ENCODE data around the gene TLL1.
A peak's percentile ranks its signal among the peaks of the same experiment; 100 is the strongest.

TLL1 gene

DNA sequence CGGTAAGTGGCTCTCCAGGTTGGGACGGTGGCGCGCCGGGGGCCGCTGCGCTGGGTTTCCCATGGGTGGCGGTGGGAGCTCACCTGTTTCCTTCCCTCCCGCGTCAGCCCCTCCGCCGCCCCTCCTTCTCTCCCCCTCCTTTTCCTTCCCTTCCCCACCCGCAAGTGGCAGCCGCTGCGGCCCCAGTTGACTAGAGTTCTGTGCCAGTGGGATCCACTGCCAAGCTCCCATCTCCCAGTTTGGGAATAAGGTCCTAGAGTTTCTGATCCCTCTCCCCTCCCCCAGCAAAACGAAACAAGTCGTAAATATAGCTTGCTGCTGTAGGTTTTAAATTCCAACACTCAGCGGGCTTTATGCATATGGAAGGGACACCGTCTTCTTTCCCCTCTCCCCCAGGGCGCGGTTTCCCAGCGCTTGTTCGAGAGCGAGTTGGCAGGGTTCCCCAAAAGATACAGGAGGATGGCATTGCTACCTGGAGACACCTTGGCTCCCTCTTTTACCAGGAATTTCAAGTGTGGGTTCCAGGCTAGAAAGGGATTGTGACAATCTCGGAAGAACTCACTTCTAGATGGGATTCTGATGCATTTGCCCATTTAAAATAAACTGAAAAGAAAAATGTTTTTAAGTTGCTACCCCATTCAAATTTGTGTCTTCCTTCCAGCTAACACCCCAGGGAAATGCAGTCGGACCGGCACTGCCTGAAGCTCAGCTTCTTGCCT lies 1.2 kb downstream of the TLL1 start:
- no peak for DNase-seq (ENCODE audit: low read depth, low spot score)
- TF ChIP-seq EZH2 (IDR thresholded peaks at IDR 0.05) (no peak), FOXP2 (optimal IDR thresholded peaks at IDR 0.05; ENCODE audit: control extremely low read depth, extremely low read length, insufficient read depth) (no peak), POLR2AphosphoS5 (IDR thresholded peaks at IDR 0.05; ENCODE audit: borderline replicate concordance, low read depth, low read length) (no peak)
- Histone ChIP-seq H3K36me3 (ENCODE audit: insufficient read depth, low read length) (no peaks in the 10 kb centered on the region), H3K9me3 (ENCODE audit: low read depth, low read length) (no peaks in the 10 kb centered on the region), H3K27ac (no peak overlapping the region), H3K9ac (ENCODE audit: insufficient read length) (no peak overlapping the region), H3K4me3 (peak overlapping the region; percentile 87)

DNA sequence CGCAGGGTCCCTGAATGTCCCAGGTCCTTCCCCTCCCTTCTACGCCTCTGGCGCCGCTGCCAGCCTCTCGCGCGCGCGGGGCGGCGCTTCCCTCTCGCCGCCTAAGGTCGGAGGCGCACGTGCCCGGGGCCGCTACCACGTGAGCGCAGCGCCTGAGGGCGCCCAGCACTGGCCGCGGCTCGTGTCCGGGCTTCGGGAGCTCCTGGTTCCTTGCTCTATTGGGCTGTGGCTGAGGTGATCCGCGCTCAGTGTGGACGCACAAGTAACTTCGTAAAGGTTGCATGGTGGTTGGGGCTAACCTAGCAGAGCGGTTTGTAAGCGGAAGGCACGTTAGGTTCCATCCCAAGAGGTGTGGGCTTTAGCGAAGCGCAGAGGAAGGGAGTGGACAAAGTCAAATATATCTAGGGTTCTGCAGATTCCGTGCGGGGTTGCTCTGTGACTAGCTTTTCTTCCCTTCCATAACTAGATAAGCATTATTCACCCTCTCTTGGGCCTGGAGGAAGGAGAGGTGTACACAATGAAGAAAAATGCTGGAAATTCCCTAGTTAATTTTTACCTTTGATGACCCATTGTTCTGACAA lies 1.8 kb downstream of the TLL1 start:
- no peak for DNase-seq (ENCODE audit: low read depth, low spot score)
- no peaks in the 10 kb centered on the region for H3K9me3 ChIP-seq (ENCODE audit: low read depth, low read length)
- H3K4me3 ChIP-seq, result peak overlapping the region; percentile 87
- TF ChIP-seq FOXP2 (optimal IDR thresholded peaks at IDR 0.05; ENCODE audit: control extremely low read depth, extremely low read length, insufficient read depth) (no peak), EZH2 (IDR thresholded peaks at IDR 0.05) (no peak), POLR2AphosphoS5 (IDR thresholded peaks at IDR 0.05; ENCODE audit: borderline replicate concordance, low read depth, low read length) (no peak)
- no peak overlapping the region for H3K9ac ChIP-seq (ENCODE audit: insufficient read length)
- H3K27ac ChIP-seq, result no peak overlapping the region
- no peaks in the 10 kb centered on the region for H3K36me3 ChIP-seq (ENCODE audit: insufficient read depth, low read length)

DNA sequence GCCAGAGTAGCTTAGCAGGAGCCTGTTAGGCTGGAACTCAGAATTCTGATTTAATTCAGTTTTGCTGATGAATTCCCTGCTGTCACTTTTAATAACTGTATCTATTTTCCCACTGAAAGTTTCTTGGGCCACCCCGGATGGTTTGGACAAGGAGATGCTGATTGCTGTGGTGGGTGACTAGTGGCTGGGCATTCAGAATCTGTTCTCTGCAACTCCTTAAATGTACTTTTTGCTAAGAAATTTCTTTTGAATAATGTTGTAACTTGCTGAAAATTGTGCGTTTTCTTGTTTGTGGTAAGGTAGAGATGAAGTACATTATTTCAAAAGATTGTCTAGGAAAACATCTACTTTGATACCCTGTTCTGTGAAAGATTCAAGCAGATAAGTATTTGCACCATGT lies 2.4 kb downstream of the TLL1 start:
- Histone ChIP-seq H3K9ac (ENCODE audit: insufficient read length) (no peak overlapping the region), H3K4me3 (no peak overlapping the region), H3K36me3 (ENCODE audit: insufficient read depth, low read length) (no peaks in the 10 kb centered on the region), H3K9me3 (ENCODE audit: low read depth, low read length) (no peaks in the 10 kb centered on the region), H3K27ac (no peak overlapping the region)
- TF ChIP-seq FOXP2 (optimal IDR thresholded peaks at IDR 0.05; ENCODE audit: control extremely low read depth, extremely low read length, insufficient read depth) (no peak), EZH2 (IDR thresholded peaks at IDR 0.05) (no peak), POLR2AphosphoS5 (IDR thresholded peaks at IDR 0.05; ENCODE audit: borderline replicate concordance, low read depth, low read length) (no peak)
- no peak for DNase-seq (ENCODE audit: low read depth, low spot score)

DNA sequence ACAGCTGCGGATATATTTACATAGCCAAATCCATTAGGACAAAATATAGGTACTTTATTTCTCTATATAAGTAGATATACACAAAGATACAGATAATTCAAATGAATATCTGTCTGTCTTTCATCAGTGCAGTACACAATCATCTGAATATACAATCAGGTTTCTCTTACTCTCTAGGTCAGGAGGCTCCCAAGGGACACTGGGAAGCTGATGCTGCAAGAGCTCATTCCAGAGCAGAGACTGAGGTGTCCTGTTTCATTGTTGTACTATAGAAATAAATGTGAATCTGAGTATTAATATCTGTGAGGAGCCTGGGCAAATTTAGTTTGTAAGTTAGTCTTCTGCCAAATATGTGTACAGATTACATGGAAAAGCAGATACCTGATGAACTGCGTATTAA lies 4.2 kb downstream of the TLL1 start:
- no peaks in the 10 kb centered on the region for H3K36me3 ChIP-seq (ENCODE audit: insufficient read depth, low read length)
- TF ChIP-seq POLR2AphosphoS5 (IDR thresholded peaks at IDR 0.05; ENCODE audit: borderline replicate concordance, low read depth, low read length) (no peak), EZH2 (IDR thresholded peaks at IDR 0.05) (no peak), FOXP2 (optimal IDR thresholded peaks at IDR 0.05; ENCODE audit: control extremely low read depth, extremely low read length, insufficient read depth) (no peak)
- H3K4me3 ChIP-seq, result no peak overlapping the region
- no peak overlapping the region for H3K27ac ChIP-seq
- no peaks in the 10 kb centered on the region for H3K9me3 ChIP-seq (ENCODE audit: low read depth, low read length)
- no peak overlapping the region for H3K9ac ChIP-seq (ENCODE audit: insufficient read length)
- DNase-seq (ENCODE audit: low read depth, low spot score), result no peak

DNA sequence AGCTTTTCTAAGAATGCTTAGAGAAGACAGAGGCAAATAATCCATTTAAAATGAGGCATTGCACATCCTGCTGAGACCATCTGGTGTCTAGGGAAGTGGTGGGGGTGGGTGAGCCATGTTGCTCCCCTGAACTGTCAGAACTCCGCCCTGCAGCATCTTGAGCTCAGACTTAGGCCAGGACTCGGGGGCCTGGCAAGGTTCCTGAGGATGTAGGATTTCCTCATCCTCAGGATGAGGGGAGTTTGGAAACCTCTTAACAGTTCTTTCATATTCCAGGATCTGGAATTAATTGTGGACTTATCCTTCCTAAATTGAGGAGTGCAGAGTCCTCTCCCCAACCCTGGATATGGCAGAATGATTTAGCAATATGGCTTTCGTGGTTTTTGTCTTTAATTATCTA lies 6.6 kb downstream of the TLL1 start:
- H3K9me3 ChIP-seq (ENCODE audit: low read depth, low read length), result no peaks in the 10 kb centered on the region
- no peak overlapping the region for H3K27ac ChIP-seq
- TF ChIP-seq FOXP2 (optimal IDR thresholded peaks at IDR 0.05; ENCODE audit: control extremely low read depth, extremely low read length, insufficient read depth), result no peak
- 0 out of 2 replicates have a peak, but pooled peaks have one; percentile 17 for TF ChIP-seq POLR2AphosphoS5 (IDR thresholded peaks at IDR 0.05; ENCODE audit: borderline replicate concordance, low read depth, low read length)
- no peak overlapping the region for H3K9ac ChIP-seq (ENCODE audit: insufficient read length)
- no peak for DNase-seq (ENCODE audit: low read depth, low spot score)
- no peak overlapping the region for H3K4me3 ChIP-seq
- no peaks in the 10 kb centered on the region for H3K36me3 ChIP-seq (ENCODE audit: insufficient read depth, low read length)

DNA sequence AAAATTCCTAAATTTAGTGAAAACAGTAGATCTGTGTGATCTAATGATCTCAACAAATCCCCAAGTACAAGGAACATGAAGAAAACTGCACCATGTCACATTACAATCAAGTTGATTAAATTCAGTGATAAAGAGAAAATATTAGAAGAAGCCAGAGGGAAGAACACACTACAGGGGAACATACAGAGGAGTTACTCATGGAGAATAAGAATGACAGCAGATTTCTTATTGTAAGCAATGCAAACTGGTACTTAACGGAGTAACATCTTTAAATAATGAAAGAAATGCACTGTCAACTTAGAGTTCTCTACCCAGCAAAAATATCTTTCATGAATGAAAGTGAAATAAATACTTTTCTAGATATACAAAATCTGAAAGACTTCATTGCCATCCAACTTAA lies 21.1 kb downstream of the TLL1 start:
- DNase-seq (ENCODE audit: low read depth, low spot score), result no peak
- Histone ChIP-seq H3K36me3 (ENCODE audit: insufficient read depth, low read length) (no peaks in the 10 kb centered on the region), H3K9me3 (ENCODE audit: low read depth, low read length) (peaks cover 5% of the 10 kb centered on the region; the same call in 1 of the 2 replicates), H3K4me3 (no peak overlapping the region), H3K9ac (ENCODE audit: insufficient read length) (no peak overlapping the region), H3K27ac (no peak overlapping the region)
- TF ChIP-seq POLR2AphosphoS5 (IDR thresholded peaks at IDR 0.05; ENCODE audit: borderline replicate concordance, low read depth, low read length), result no peak
- TF ChIP-seq FOXP2 (optimal IDR thresholded peaks at IDR 0.05; ENCODE audit: control extremely low read depth, extremely low read length, insufficient read depth), result no peak
- TF ChIP-seq EZH2 (IDR thresholded peaks at IDR 0.05), result no peak

DNA sequence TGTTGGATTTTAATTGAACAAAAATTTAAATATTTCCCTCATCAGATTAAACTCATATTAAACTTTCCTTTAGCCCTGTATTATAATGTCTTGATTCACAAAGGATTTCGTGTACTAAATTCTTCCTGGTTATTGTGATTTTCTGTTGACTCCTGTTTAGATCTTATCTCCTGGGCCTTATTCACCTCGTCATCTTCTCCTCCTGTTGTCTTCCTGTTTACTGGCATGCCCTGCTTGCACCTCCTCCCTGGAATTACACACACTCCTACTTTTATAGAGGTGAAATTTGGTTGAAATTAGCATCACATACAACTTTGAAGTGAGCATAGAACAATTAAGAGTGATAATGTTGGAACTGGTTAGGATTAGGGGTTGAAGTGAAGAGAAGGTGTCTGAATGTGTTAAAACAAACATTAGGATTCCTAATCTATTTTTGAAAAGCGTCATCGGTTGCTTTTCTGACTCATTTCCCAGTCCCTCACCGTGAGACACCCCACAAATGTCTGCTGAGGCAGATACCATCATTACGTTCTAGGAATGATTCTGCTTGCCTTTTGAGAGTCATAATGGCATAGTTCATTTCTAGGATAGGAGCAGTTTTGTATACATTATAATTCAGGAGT lies 32.5 kb downstream of the TLL1 start:
- H3K4me3 ChIP-seq, result no peak overlapping the region

DNA sequence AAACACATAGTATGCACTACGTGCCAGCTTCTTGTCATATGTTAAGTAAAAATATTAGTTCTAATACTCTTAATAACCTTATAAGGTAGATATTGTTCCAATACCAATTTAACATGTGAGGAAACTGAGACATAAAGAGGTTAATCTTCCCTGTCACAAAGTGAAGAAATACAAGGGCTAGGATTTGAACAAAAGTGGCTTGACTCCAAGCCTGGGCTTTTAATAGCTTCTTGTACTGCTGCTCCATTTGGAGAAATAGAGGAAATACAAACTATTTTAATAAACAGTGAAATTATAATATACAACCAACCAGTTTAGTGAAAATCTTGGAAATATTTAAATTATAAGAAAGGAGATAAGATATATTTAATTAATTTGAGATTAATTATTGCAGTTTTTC lies 33.2 kb downstream of the TLL1 start:
- DNase-seq (ENCODE audit: low read depth, low spot score), result no peak
- H3K4me3 ChIP-seq, result no peak overlapping the region
- TF ChIP-seq FOXP2 (optimal IDR thresholded peaks at IDR 0.05; ENCODE audit: control extremely low read depth, extremely low read length, insufficient read depth) (no peak), EZH2 (IDR thresholded peaks at IDR 0.05) (no peak), POLR2AphosphoS5 (IDR thresholded peaks at IDR 0.05; ENCODE audit: borderline replicate concordance, low read depth, low read length) (no peak)
- no peaks in the 10 kb centered on the region for H3K36me3 ChIP-seq (ENCODE audit: insufficient read depth, low read length)
- no peak overlapping the region for H3K9ac ChIP-seq (ENCODE audit: insufficient read length)
- no peaks in the 10 kb centered on the region for H3K9me3 ChIP-seq (ENCODE audit: low read depth, low read length)
- no peak overlapping the region for H3K27ac ChIP-seq

More for the DNA sequence above, 32.5 kb downstream of the TLL1 start:
- no peaks in the 10 kb centered on the region for H3K36me3 ChIP-seq (ENCODE audit: insufficient read depth, low read length)
- no peak for DNase-seq (ENCODE audit: low read depth, low spot score)
- no peaks in the 10 kb centered on the region for H3K9me3 ChIP-seq (ENCODE audit: low read depth, low read length)
- no peak for TF ChIP-seq FOXP2 (optimal IDR thresholded peaks at IDR 0.05; ENCODE audit: control extremely low read depth, extremely low read length, insufficient read depth)
- TF ChIP-seq POLR2AphosphoS5 (IDR thresholded peaks at IDR 0.05; ENCODE audit: borderline replicate concordance, low read depth, low read length), result no peak
- no peak for TF ChIP-seq EZH2 (IDR thresholded peaks at IDR 0.05)
- H3K27ac ChIP-seq, result no peak overlapping the region
- H3K9ac ChIP-seq (ENCODE audit: insufficient read length), result no peak overlapping the region
